HG03108 (cell line): ENCODE data around the gene GSDME.
A peak's percentile ranks its signal among the peaks of the same experiment; 100 is the strongest.

Experiments used
- ATAC-seq: cut with Tn5 transposase; IDR thresholded peaks from one replicate; pipeline ENCODE4 v1.9.1; 2021; ENCODE audit warnings: moderate library complexity; ENCODE audit not compliant: unreplicated experiment

Gene GSDME

GRCh38 chr7:24724451-24725190 lies 32.6 kb downstream of the GSDME start:
- ATAC-seq: no peak

GRCh38 chr7:24723178-24723530 lies 34.1 kb downstream of the GSDME start:
- no peak for ATAC-seq

GRCh38 chr7:24722386-24723177 lies 34.7 kb downstream of the GSDME start:
- no peak for ATAC-seq

- ATAC-seq: no peak
These were observed 35.7 kb downstream of the GSDME start for GRCh38 chr7:24721481-24722001.

- no peak for ATAC-seq
These were observed 37.0 kb downstream of the GSDME start for GRCh38 chr7:24720283-24720682.

GRCh38 chr7:24718977-24719491 lies 38.2 kb downstream of the GSDME start:
- peak; percentile 63 for ATAC-seq

- ATAC-seq: no peak
These were observed 38.8 kb downstream of the GSDME start for GRCh38 chr7:24718431-24718831.

GRCh38 chr7:24717694-24718320 lies 39.5 kb downstream of the GSDME start:
- no peak for ATAC-seq

GRCh38 chr7:24717247-24717622 lies 40.0 kb downstream of the GSDME start:
- ATAC-seq: no peak

- ATAC-seq: no peak
These were observed 40.6 kb downstream of the GSDME start for GRCh38 chr7:24716480-24717246.

- peak; percentile 35 for ATAC-seq
These were observed 41.4 kb downstream of the GSDME start for GRCh38 chr7:24715661-24716479.

- ATAC-seq: no peak
These were observed 42.1 kb downstream of the GSDME start for GRCh38 chr7:24715171-24715570.

- no peak for ATAC-seq
These were observed 42.6 kb downstream of the GSDME start for GRCh38 chr7:24714676-24715010.

GRCh38 chr7:24713850-24714675 lies 43.2 kb downstream of the GSDME start:
- ATAC-seq: no peak

GRCh38 chr7:24713039-24713793 lies 44.0 kb downstream of the GSDME start:
- no peak for ATAC-seq

- no peak for ATAC-seq
These were observed 47.5 kb downstream of the GSDME start for GRCh38 chr7:24709585-24710360.

GRCh38 chr7:24709051-24709450 lies 48.2 kb downstream of the GSDME start:
- no peak for ATAC-seq
